GM18951 (cell line): ENCODE data around the gene NPB.

ENCODE experiments used
- POLR2A ChIP-seq: IDR thresholded peaks from 4 replicates; pipeline ENCODE4 v1.6.1; 2011; ENCODE audit warnings: mild to moderate bottlenecking; ENCODE audit not compliant: insufficient read length, insufficient read depth; ENCODE audit errors: extremely low read depth
- in situ Hi-C: fragments of 300-500 bp; cut with MboI; formaldehyde crosslinking; loops from one replicate; pipeline ENCODE4 v1.12.0; 2022; ENCODE audit warnings: low sequenced_read_pairs, mixed read lengths, inconsistent platforms; ENCODE audit not compliant: unreplicated experiment

NPB gene

GRCh38 chr17:81878294-81878693 lies 23.7 kb upstream of the NPB start:
- in situ Hi-C loops = no loop called here
- TF ChIP-seq POLR2A = no peak

DNA sequence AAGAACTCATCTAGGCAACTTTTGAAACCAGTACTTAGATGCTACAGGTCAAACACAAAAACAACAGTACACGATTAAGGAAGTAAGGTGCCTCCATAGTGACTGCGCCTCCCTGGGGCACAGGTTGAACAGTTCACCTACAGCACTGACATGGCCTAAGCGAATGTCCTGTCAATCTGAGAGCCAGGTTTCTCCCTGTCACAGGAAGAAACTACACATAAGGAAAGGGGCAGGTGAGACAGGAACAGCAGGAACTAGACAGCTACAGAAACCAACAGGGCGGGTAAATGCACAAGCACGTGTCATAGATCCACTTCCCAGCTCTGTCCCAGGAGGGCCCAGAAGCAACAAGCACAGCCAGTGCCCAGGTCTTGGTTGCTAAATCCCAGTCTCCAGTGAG lies 22.9 kb upstream of the NPB start:
- no peak for TF ChIP-seq POLR2A
- in situ Hi-C loops = no loop called here

DNA sequence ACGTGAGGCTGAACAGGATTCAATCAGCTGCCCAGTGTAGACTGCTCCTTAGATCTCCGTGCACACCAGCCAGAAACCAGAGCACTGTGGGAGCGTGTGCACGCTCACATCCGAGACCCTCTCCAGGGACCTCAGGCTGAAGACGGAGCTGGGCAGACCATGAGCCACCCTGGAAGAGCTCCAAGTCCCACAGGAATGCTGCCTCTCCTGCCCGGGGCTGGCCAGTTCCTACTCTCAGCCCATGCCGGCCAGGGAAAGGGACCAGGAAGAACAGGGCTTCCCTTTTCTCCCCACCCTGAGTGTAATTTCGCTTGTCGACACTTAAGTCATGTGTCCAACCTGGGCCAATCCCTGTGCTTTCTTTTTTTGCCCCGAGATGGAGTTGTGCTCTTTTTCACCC lies 17.5 kb upstream of the NPB start:
- in situ Hi-C loops = no loop called here
- no peak for TF ChIP-seq POLR2A

DNA sequence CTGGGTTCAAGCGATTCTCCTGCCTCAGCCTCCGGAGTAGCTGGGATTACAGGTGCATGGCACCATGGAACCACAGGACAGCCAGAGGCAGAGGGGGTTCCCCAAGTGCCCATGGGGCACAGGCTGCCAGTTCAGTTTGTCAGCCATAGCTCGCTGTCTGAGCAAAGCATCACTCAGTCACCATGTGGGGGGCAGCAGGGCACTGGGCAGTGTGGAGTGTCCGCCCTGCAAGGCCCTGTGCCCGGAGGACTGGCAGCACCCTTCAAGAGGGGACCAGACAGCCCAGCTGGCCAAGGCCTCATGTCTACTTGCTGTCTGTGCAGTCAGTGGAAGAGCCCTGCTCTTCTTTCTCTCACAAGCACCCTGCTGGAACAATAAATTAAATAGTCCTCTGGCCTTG lies 17.1 kb upstream of the NPB start:
- no peak for TF ChIP-seq POLR2A
- in situ Hi-C loops = no loop called here

- peak; percentile 18 for TF ChIP-seq POLR2A
- in situ Hi-C loops = no loop called here
These were observed 16.6 kb upstream of the NPB start for GRCh38 chr17:81885454-81885853.

DNA sequence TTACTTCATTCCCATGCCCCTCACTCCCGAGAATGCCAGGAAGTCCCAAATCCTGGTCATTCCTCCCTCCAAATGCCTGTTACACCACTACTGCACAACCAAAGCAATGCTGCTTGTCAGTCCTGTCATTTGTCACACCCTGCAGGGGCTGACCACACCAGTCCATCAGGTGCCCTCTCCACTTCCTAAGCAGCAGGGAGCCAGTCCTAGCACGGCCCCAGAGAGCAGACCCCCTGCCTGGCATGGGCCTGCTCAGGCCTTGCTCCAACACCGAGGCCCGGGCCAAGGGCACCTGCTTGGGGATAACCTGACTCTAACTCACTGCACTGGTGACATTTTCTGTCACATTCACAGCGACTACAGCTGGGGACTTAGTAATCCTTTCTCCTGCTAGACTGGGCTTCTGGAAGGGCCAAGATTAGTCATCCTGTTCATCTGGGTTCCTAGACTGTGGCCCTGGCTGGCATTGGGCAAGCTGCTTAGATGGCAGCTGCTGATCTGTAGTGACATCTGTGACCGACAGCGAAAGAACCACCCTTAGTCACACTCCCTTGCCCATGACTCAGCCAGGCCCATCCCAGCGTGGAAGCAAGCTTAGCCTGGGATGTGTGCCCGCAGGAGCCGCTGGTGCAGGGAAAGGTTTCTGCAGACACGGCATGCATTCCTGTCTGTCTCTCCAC lies 16.0 kb upstream of the NPB start:
- TF ChIP-seq POLR2A = no peak
- in situ Hi-C loops = no loop called here

DNA sequence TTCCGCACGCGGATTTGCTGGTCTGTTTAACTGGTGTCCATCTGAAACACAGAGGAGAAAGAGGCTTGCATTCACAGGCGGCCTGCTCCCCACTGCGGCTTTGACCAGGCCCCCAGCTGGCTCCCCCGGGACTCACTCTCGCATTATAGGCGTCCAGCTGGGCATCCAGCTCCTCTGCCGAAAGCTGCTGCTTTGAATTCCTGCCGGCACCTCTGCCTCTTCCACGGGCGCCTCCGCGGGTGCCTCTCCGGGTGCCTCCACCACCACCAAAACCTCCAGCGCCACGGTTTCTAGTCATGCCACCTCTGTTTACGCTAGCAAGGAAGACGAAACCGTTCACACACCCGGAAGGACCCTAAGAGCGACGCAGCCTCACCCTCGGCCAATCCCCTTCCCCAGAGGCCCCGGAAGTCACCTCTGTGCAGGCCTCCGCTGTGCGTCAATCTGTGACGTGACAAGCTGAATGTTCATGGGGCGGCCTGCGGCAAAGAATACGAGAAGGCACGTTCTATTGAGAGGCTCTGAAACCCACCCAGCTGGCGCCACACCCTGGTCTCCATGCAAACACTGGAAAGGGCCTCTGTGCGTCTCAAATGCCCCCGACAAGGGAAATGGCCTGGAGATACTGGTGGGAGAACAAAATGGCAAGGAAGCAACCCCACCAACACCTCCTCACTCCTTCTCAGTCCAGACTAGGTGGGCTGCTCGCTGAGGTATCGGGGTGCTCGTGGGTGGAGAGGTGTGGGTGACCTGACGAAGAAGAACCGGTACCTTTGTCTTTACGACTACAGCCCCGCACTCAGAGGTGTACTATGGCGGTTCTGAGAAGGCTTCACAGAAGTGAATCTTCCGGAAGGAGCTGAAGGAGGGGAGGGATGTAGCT lies 13.7 kb upstream of the NPB start:
- peak; percentile 15 for TF ChIP-seq POLR2A
- in situ Hi-C loops = no loop called here

DNA sequence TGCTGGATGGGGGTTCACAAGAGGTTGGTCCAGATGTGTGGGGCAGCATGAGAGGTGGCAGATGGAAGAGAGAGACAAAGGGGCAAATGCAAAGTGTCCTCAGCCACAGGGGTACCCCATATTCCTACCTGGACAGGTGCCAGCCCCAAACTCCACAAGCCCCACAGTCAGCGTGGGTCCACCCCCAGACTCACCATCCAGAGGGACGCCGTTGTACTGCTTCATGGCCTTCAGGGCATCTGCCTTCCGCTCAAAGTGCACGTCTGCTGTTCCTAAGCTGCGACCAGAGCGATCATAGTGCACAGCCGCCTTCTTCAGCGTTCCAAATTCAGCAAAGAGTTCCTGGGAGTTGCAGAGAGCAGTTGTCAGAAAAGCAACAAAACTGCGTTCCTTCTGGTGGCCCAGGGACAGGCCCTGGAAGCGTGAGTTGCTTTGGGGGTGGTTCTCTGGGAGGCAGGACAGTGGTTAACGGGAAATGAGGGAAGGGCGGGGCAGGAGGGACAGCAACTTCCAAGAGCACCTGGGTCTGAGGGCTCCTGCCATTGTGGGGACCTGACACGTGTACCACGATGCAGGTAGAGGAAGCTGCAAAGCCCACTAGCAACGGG lies 12.9 kb upstream of the NPB start:
- in situ Hi-C loops = no loop called here
- no peak for TF ChIP-seq POLR2A

- in situ Hi-C loops = no loop called here
- TF ChIP-seq POLR2A = no peak
These were observed 12.4 kb upstream of the NPB start for GRCh38 chr17:81889602-81890001.

DNA sequence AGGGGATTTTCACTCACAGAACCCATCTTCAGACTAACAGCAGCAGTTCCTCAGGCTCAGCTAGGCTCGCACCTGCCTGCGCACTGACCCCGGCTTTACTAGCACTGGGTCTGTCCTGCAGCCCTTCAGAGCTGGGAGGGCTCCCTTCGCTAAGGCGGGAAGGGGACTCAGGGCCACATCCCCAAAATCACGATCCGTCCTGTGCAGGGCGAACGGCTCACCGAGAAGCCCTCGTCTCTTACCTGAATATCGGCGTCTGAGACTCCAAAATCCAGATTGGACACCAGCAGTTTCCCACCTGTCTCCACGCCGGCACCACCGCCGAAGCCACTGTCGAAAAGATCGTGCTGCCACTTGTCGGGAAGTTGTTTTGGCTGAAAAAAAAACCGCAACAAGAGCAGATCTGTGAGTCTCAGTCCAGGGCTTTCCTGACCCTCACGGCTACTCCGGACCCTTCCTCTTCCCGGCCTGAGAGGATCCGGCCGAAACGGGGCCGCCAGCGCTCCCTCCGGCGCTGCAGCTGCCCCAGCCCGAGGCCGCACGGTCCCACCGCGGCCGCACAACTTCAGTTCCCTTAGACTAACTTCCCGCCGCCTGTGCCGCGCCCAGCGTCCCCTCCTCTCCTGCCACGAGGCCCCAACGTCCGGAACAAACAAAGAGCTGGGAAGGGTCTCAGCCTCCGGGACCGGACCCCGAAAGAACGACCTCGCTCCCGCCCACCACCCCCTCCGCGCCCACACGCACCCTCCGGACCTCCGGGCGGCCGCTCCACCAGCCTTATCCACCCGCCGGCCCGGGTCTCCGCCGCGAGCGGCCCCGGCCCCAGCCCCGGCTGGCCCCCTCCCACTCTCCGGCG lies 11.4 kb upstream of the NPB start:
- no peak for TF ChIP-seq POLR2A
- in situ Hi-C loops = no loop called here

DNA sequence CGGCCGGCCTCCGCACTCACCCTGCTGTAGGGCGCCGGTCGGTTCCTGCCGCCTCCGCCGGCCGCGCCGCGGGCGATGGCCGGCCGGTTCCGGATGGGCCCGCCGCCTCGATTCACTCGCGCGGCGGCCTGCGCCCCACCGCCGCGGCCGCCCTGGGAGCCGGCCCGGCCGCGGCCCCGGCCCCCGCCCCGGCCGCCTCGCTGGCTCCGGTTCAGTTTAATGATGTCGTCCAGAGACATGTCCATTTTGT lies 10.8 kb upstream of the NPB start:
- no peak for TF ChIP-seq POLR2A
- in situ Hi-C loops = no loop called here

- in situ Hi-C loops = no loop called here
- TF ChIP-seq POLR2A = no peak
These were observed 6.6 kb upstream of the NPB start for GRCh38 chr17:81895400-81895799.

DNA sequence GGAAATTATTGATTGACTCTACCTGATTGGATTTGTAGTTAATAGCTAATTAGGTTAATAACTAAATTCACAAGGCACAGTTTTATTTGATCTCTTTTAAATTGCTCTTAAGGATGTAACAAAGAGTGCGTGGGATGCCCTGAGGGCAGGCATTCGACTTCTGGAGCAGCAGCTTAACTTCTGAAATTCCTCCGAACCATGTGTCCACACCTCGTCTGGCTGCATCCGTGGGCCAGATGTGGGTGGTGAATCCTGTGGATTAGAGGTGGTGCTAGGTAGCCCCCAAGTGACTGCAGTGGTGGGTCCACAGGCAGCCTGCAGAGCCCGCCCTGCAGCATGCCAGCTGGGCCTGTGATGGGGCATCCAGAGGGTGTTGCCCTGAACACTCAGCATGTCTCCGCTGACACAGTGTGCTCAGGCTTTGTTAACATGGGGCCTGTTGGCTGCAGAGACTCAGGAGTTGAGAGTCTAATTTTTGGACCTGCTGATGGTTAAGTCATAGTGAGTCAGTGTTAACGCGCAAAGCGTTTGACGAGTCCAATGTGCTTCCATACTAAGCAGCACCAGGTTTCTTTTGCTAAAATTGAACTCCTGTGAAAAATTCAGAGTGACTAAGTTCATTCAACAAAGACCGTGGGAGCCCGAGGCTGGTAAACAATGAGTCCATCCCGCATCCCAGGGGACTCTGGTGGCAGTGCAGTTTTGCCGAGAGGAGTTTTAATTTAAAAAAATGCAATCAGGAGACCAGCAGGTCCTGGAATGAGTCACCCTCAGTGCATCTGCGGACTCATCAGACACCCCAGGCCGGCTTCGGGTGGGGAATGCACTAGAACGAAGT lies 3.8 kb upstream of the NPB start:
- no peak for TF ChIP-seq POLR2A
- in situ Hi-C loops = no loop called here

GRCh38 chr17:81898885-81899284 lies 3.2 kb upstream of the NPB start:
- in situ Hi-C loops = no loop called here
- TF ChIP-seq POLR2A = no peak
